HFF-Myc (cell line): ENCODE results near the gene NT5DC3.

Experiments
- DNase-seq: peaks from one replicate; pipeline ENCODE4 v3.0.0-alpha.2; 2011; ENCODE audit warnings: low read depth; ENCODE audit errors: extremely low read depth
- H3K4me3 ChIP-seq: replicated peaks from 2 replicates; pipeline ENCODE4 v1.5.1; 2011; ENCODE audit warnings: low read depth, mild to moderate bottlenecking, control low read depth, low read length
- TF ChIP-seq, protein P1 (sequence below): IDR thresholded peaks from 2 replicates; pipeline ENCODE4 v1.5.1; 2012; ENCODE audit warnings: mild to moderate bottlenecking, low read depth, low read length, control low read depth; ENCODE audit errors: missing control alignments

The NT5DC3 gene

DNA sequence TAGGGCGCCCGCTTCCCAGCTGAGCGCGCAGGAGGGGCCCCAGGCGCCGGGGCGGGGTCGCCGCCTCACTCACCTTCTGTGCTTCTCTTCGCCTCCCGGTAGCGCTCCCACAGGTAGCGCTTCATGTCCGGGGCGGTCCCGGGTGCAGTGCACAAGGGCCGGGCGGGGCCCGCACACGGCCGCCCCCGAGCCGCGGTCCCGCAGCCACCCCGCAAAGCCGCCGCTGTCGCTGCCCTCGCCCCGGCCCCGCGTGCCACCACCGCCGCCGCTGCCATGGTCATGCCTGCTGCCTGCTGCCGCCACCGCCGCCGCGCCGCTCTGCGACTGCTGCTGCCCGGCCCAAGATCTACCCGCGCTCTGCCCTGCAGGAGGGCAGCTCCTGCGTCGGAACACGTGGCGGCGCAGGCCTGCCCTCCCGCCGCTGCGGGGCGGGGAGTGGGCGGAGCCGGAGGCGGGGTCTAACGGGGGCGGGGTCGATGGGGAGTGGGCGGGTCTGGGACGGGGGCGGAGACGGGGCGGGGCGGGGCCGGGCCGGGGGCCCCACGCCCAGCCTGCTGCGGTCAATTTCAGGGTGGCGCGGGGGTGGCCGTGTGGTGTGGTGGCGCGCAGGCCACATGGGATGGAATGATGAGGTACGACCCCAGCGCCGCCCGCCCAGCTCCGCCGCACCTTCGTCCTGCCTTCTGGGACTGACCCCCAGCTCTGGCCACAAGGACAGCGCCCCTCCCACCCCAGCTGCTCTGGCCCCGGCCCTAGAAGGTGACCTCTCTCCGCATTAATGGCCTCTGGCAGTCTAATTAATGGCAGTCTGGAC is at the start of gene NT5DC3:
Gene NT5DC3, minus strand, starts transcription at position 359 of the 814 bp plus-strand sequence. Its CDS starts 78 bp downstream, at position 281.
- peak; percentile 36 for DNase-seq

DNA sequence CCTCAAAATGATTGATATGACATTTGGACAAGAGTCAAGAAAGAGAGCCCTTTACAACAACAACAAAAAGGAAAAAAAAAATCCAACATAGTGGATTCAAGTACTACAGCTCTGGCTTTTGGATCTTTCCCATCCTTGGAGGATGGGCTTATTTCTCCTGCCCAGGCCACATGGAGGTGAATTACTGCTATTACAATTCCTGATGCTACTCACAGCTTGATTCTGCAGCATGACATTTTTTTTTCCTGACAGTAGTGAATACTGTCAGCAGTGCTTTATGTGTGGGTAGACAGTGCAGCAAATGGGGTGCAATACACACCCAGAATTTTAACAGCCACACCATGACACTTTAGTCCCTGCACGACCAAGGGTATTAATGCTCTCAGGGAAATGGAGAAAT is 46.7 kb upstream of the NT5DC3 start:
- DNase-seq, result no peak
- no peak overlapping the region for H3K4me3 ChIP-seq
- TF ChIP-seq, protein P1, sequence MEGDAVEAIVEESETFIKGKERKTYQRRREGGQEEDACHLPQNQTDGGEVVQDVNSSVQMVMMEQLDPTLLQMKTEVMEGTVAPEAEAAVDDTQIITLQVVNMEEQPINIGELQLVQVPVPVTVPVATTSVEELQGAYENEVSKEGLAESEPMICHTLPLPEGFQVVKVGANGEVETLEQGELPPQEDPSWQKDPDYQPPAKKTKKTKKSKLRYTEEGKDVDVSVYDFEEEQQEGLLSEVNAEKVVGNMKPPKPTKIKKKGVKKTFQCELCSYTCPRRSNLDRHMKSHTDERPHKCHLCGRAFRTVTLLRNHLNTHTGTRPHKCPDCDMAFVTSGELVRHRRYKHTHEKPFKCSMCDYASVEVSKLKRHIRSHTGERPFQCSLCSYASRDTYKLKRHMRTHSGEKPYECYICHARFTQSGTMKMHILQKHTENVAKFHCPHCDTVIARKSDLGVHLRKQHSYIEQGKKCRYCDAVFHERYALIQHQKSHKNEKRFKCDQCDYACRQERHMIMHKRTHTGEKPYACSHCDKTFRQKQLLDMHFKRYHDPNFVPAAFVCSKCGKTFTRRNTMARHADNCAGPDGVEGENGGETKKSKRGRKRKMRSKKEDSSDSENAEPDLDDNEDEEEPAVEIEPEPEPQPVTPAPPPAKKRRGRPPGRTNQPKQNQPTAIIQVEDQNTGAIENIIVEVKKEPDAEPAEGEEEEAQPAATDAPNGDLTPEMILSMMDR, result no peak

More for the DNA sequence above, at the start of gene NT5DC3:
- peak within 1 kb of the TSS; percentile 92 for H3K4me3 ChIP-seq
- TF ChIP-seq, protein P1, result no peak

DNA sequence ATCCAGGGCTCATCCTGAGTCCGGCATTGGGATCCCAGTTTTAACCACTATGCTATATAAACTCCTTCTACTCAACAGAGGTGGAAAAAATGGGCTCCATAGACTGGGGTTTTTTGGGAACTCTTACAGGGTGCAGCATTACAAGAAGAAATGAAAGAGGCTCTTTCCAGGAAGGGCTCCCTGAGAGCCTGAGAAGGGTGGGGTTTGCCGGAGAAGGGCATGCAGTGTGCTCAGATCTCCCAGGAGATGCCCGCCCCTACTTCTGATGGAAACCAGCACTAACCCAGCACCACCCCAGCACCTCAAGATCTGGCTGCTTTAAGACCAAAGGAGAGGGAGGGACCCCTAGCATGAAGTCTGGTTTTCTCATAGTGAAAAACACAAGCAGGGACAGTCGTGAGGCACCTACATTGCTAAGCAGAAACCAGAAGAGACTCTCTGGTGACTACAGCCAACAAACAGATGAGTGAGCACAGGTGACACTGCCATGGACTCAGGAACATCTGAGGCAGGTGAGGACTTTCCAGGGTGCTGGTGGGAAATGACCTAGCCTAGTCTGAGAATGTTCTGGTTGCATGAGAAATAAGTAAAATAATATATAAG is 45.3 kb upstream of the NT5DC3 start:
- H3K4me3 ChIP-seq, result no peak overlapping the region
- DNase-seq, result no peak
- TF ChIP-seq, protein P1, result no peak

DNA sequence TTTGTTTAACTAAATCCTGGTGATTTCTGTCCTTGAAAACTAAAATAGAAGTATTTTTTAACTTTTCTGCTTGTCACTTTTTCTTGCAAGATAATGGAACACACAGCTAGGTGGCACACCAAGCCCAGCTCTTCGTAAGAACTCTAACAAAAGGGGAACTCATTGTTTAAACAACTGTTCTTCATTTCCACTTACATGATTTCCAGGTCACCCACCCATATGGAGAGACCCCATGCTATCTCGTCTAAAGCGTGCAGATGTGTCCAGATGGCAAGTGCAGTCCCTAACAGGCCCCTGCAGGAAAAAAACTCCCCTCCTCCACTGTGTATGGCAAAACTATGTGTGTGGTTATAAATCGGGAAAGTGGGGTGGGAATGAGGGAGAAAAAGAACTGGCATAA is 43.3 kb upstream of the NT5DC3 start:
- DNase-seq, result no peak
- TF ChIP-seq, protein P1, result peak; percentile 52
- no peak overlapping the region for H3K4me3 ChIP-seq

DNA sequence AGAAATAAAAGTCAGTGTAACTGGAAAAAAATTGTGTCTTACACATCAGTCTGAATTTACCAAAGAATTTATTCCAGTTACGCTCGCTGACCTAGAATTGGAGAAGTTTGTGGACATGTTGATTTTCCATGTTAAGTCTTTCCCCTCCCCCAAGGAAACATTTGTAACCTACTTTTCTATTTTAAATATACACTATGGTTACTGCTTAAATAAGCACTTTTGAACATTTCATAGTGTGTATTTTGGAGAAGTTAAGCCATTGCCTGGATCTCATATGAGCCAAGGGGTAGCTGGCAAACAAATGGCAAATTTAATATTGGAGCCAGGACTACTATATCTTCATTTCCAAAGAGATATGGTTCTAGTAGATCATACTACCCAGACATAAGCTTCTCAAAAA is 42.9 kb upstream of the NT5DC3 start:
- no peak overlapping the region for H3K4me3 ChIP-seq
- TF ChIP-seq, protein P1, result no peak
- no peak for DNase-seq

DNA sequence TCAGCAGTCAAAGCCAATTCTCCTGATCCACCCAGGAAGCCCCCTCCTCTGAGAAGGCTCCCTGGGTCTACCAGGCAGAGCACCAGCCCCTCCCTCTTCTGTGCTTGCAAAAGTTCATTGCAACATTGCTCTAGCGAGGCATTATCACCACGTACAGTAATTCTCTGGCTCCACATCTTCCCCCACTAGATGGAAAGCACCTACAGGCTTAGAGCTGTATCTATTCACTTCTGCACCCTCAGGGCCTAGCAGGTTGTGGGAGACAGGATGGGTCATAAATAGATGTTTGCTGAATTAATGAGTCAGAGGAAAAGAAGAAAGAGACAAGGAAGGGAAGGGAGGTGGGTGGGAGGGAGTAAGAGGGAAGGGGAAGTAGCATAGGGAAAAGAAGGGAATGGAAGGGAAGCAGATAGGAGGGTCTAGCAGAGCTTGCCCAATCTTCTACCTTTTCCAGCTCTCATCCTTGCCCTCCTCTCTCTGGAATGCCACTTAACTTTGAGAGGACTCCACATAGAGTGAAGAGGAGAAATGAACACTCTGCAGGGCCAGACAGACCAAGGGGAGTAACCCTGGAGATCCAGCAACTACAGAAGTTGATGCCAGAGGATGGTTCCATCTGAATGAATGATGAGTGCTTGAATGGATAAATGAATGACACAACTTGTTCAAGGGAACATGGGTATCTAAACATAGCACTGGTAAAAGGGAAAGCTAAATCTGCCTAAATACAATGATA is 42.0 kb upstream of the NT5DC3 start:
- DNase-seq, result no peak
- no peak overlapping the region for H3K4me3 ChIP-seq
- TF ChIP-seq, protein P1, result no peak
